PC-3 (cell line): ENCODE data around the gene OSBPL1A. TPM values are rescaled to one million over a fixed set of nuclear protein-coding genes. Genes with fewer than 3 reads are reported as not detected.
A peak's percentile ranks its signal among the peaks of the same experiment; 100 is the strongest.

Source experiments
- ATAC-seq: fragments of 200-7000 bp; cut with Tn5 transposase; 2 replicates; pipeline ENCODE4 v1.9.1; 2020; ENCODE audit warnings: mild to moderate bottlenecking, moderate library complexity
- BruUV-seq: library from RNA; stranded (reverse); fragments of 400-500 nt; replicated peaks from 2 replicates; lab custom pipeline; 2021; lab: Mats Ljungman, UMichigan
- CTCF ChIA-PET: fragments of 300-600 bp; sonication (Branson Sonifier 250); formaldehyde crosslinking; loops from one replicate; lab custom pipeline; 2022; ENCODE audit warnings: antibody characterized with exemption; lab: Charles Lee
- POLR2A ChIA-PET: fragments of 300-600 bp; sonication (Branson Sonifier 250); formaldehyde crosslinking; loops from one replicate; lab custom pipeline; 2022; ENCODE audit warnings: antibody characterized with exemption; ENCODE audit not compliant: unreplicated experiment; lab: Charles Lee
- DNase-seq: peaks from one replicate; pipeline ENCODE4 v3.0.0-alpha.2; 2015
- H2AFZ ChIP-seq: fragments of 300-600 bp; sonication (generic); 2 replicates; pipeline ENCODE4 v1.6.0; 2016; ENCODE audit warnings: antibody characterized with exemption, low read length
- H3F3A ChIP-seq: fragments of 300-600 bp; sonication (generic); one replicate; pipeline ENCODE4 v1.6.0; 2017; ENCODE audit warnings: antibody characterized with exemption, low read length, control low read depth, mild to moderate bottlenecking; ENCODE audit not compliant: unreplicated experiment
- H3K27ac ChIP-seq: fragments of 300-600 bp; sonication (generic); 2 replicates; pipeline ENCODE4 v1.5.1; 2016; ENCODE audit warnings: mild to moderate bottlenecking, low read length
- H3K27me3 ChIP-seq: fragments of 300-600 bp; sonication (generic); 2 replicates; pipeline ENCODE4 v1.6.1; 2016; ENCODE audit warnings: low read length, mixed read lengths
- H3K36me3 ChIP-seq: fragments of 300-600 bp; sonication (generic); 2 replicates; pipeline ENCODE4 v1.6.1; 2016; ENCODE audit warnings: low read depth, mixed run types, low read length, mixed read lengths
- H3K4me1 ChIP-seq: fragments of 300-600 bp; sonication (generic); 2 replicates; pipeline ENCODE4 v1.5.1; 2016; ENCODE audit warnings: low read length; ENCODE audit not compliant: insufficient read depth
- H3K4me2 ChIP-seq: fragments of 300-600 bp; sonication (generic); 2 replicates; pipeline ENCODE4 v1.6.0; 2016; ENCODE audit warnings: low read length
- H3K4me3 ChIP-seq: fragments of 300-600 bp; sonication (generic); 2 replicates; pipeline ENCODE4 v1.5.1; 2016; ENCODE audit warnings: mild to moderate bottlenecking, low read length, mixed read lengths
- H3K79me2 ChIP-seq: fragments of 300-600 bp; sonication (generic); 2 replicates; pipeline ENCODE4 v1.6.1; 2017; ENCODE audit warnings: low read length, mixed read lengths
- H3K9ac ChIP-seq: fragments of 300-600 bp; sonication (generic); 2 replicates; pipeline ENCODE4 v1.6.0; 2016; ENCODE audit warnings: mild to moderate bottlenecking, low read length
- H3K9me2 ChIP-seq: fragments of 300-600 bp; sonication (generic); replicated peaks from 2 replicates; pipeline ENCODE4 v1.6.1; 2016; ENCODE audit warnings: mixed run types, low read length, mixed read lengths
- H3K9me3 ChIP-seq: fragments of 300-600 bp; sonication (generic); 2 replicates; pipeline ENCODE4 v1.6.1; 2016; ENCODE audit warnings: low read length, mixed read lengths
- H4K20me1 ChIP-seq: fragments of 300-600 bp; sonication (generic); 2 replicates; pipeline ENCODE4 v1.6.1; 2016; ENCODE audit warnings: low read length, mixed read lengths
- CTCF ChIP-seq: fragments of 300-600 bp; sonication (generic); conservative IDR thresholded peaks from 2 replicates; pipeline ENCODE4 v1.5.1; 2017; ENCODE audit warnings: antibody characterized with exemption, low read depth, mild to moderate bottlenecking, low read length
- EZH2 ChIP-seq: fragments of 300-600 bp; sonication (generic); IDR thresholded peaks from one replicate; pipeline ENCODE4 v1.6.1; 2017; ENCODE audit warnings: antibody characterized with exemption, mild to moderate bottlenecking, low read length; ENCODE audit not compliant: unreplicated experiment
- EZH2phosphoT487 ChIP-seq: fragments of 300-600 bp; sonication (generic); IDR thresholded peaks from 2 replicates; pipeline ENCODE4 v1.6.1; 2018; ENCODE audit warnings: mild to moderate bottlenecking, antibody characterized with exemption, low read length, borderline replicate concordance
- intact Hi-C: fragments of 100-400 bp; cut with micrococcal nuclease; formaldehyde crosslinking; loops from 2 replicates; pipeline ENCODE4 v1.9.0; 2023
- microRNA-seq: library from miRNA; unstranded; fragments of <30 nt; microRNA quantifications from one replicate; pipeline ENCODE4 v1.1.0, GENCODE V29; 2020; ENCODE audit not compliant: unreplicated experiment
- total RNA-seq: library from RNA; depleted of rRNA; stranded (reverse); fragments of >200 nt; gene quantifications from 2 replicates; pipeline ENCODE4 v1.2.3, GENCODE V29; 2014; rRNA removed

The OSBPL1A gene
- total RNA-seq, 1 experiment from 2014 or later: 39.7 TPM

- H3K27me3 ChIP-seq: no peaks in the 10 kb centered on the region
- intact Hi-C loops: no loop called here
- no TSS peak for BruUV-seq
- H3K4me3 ChIP-seq: peak overlapping the region; percentile 35; the same call in 1 of the 2 replicates
- H3K4me1 ChIP-seq: peaks cover 13% of the 10 kb centered on the region
- no peaks in the 10 kb centered on the region for H3K9me3 ChIP-seq
- H3K27ac ChIP-seq: peak overlapping the region; percentile 44
- H3K79me2 ChIP-seq: no peaks in the 10 kb centered on the region
- TF ChIP-seq EZH2 (no peak), CTCF (no peak), EZH2phosphoT487 (no peak)
- no peak overlapping the region for H2AFZ ChIP-seq
- DNase-seq (peak; percentile 84), ATAC-seq (peak; percentile 94)
- H3K9ac ChIP-seq: no peak overlapping the region
- ChIA-PET CTCF (interaction anchor here (0.6 kb wide), 1 partner anchor 339 kb away, joined by 5 read pairs; no protein-coding TSS in a partner anchor), POLR2A (interaction anchor here (0.5 to 0.7 kb wide), 2 partner anchors 87 to 367 kb away, joined by 3 to 4 read pairs; no protein-coding TSS in a partner anchor)
- H4K20me1 ChIP-seq: no peaks in the 10 kb centered on the region
- no peaks in the 10 kb centered on the region for H3K36me3 ChIP-seq
- H3F3A ChIP-seq: no peaks in the 10 kb centered on the region
- no peaks in the 10 kb centered on the region for H3K9me2 ChIP-seq
- H3K4me2 ChIP-seq: peak overlapping the region; percentile 73
Observed at GRCh38 chr18:24112874-24113615, 284.6 kb downstream of the OSBPL1A start.

GRCh38 chr18:24112464-24112863 is 285.2 kb downstream of the OSBPL1A start:
- DNase-seq (no peak), ATAC-seq (no peak)
- no peak overlapping the region for H2AFZ ChIP-seq
- POLR2A ChIA-PET: interaction anchor here (0.7 kb wide), 1 partner anchor 87 kb away, joined by 3 read pairs; no protein-coding TSS in a partner anchor
- H4K20me1 ChIP-seq: no peaks in the 10 kb centered on the region
- H3K9me2 ChIP-seq: no peaks in the 10 kb centered on the region
- H3K79me2 ChIP-seq: no peaks in the 10 kb centered on the region
- TF ChIP-seq EZH2phosphoT487: no peak
- BruUV-seq: no TSS peak
- H3K27ac ChIP-seq: peak overlapping the region; percentile 35
- intact Hi-C loops: no loop called here
- H3F3A ChIP-seq: no peaks in the 10 kb centered on the region
- H3K9ac ChIP-seq: no peak overlapping the region
- H3K27me3 ChIP-seq: no peaks in the 10 kb centered on the region
- peak overlapping the region; percentile 73 for H3K4me2 ChIP-seq
- H3K36me3 ChIP-seq: no peaks in the 10 kb centered on the region
- CTCF ChIA-PET: no interaction called here
- no peaks in the 10 kb centered on the region for H3K9me3 ChIP-seq
- H3K4me1 ChIP-seq: peaks cover 13% of the 10 kb centered on the region
- peak overlapping the region; percentile 35; the same call in 1 of the 2 replicates for H3K4me3 ChIP-seq

Small RNA genes within 50 kb of the gene (microRNA-seq; reads per million reads assigned to microRNA genes)
- gene MIR320C2: 2.3 reads per million

Other genes with a start within 250 kb of the OSBPL1A start
- 18.8 and 19.9 TPM in 2 replicates for gene IMPACT, start 28.8 kb upstream of the OSBPL1A start, total RNA-seq
- not detected in 2 replicates for gene HRH4, start 62.8 kb upstream of the OSBPL1A start, total RNA-seq